IMR-90 (cell line): Measurements from ENCODE around the gene PCIF1. TPM values are rescaled to one million over a fixed set of nuclear protein-coding genes. Genes with fewer than 3 reads are reported as not detected.

Experiments used
- ATAC-seq: fragments of 200-7000 bp; cut with Tn5 transposase; 2 replicates; pipeline ENCODE4 v1.9.1; 2020; ENCODE audit warnings: low read depth, mild to moderate bottlenecking, moderate library complexity
- BruUV-seq: library from RNA; stranded (reverse); fragments of 400-500 nt; replicated peaks from 2 replicates; lab custom pipeline; 2021; lab: Mats Ljungman, UMichigan
- CTCF ChIA-PET: fragments of 300-600 bp; formaldehyde crosslinking; extraction: SDS; loops from one replicate; lab custom pipeline; 2021; ENCODE audit warnings: antibody characterized with exemption; lab: Yijun Ruan, JAX
- POLR2A ChIA-PET: fragments of 300-600 bp; sonication (Branson Sonifier 250); formaldehyde crosslinking; loops from one replicate; lab custom pipeline; 2022; ENCODE audit warnings: antibody characterized with exemption; ENCODE audit not compliant: unreplicated experiment; lab: Charles Lee
- DNase-seq: peaks from one replicate; pipeline ENCODE4 v3.0.0; 2013
- H2AFZ ChIP-seq: replicated peaks from 2 replicates; pipeline ENCODE3; 2013; ENCODE audit warnings: low read length, mild to moderate bottlenecking; ENCODE audit not compliant: poor library complexity
- H2AK5ac ChIP-seq: 2 replicates; pipeline ENCODE4 v1.6.1; 2013; ENCODE audit warnings: low read depth, low read length, inconsistent platforms
- H2AK9ac ChIP-seq: replicated peaks from 2 replicates; pipeline ENCODE3; 2013; ENCODE audit warnings: mild to moderate bottlenecking, low read depth, low read length, moderate library complexity; ENCODE audit not compliant: poor library complexity
- H2BK120ac ChIP-seq: 2 replicates; pipeline ENCODE4 v1.6.1; 2013; ENCODE audit warnings: low read depth, low read length, inconsistent platforms
- H2BK15ac ChIP-seq: 3 replicates; pipeline ENCODE4 v1.6.1; 2013; ENCODE audit warnings: low read depth, low read length, inconsistent platforms
- H2BK20ac ChIP-seq: 2 replicates; pipeline ENCODE4 v1.6.1; 2013; ENCODE audit warnings: low read depth, mild to moderate bottlenecking, inconsistent platforms, low read length, moderate library complexity
- H2BK5ac ChIP-seq: 2 replicates; pipeline ENCODE4 v1.6.1; 2013; ENCODE audit warnings: mild to moderate bottlenecking, low read depth, low read length, inconsistent platforms; ENCODE audit not compliant: poor library complexity, severe bottlenecking
- H3K14ac ChIP-seq: replicated peaks from 2 replicates; pipeline ENCODE4 v1.6.1; 2013; ENCODE audit warnings: low read depth, low read length, inconsistent platforms
- H3K18ac ChIP-seq: 2 replicates; pipeline ENCODE4 v1.6.1; 2013; ENCODE audit warnings: low read depth, low read length, control low read depth
- H3K23ac ChIP-seq: 2 replicates; pipeline ENCODE4 v1.6.1; 2013; ENCODE audit warnings: low read depth, low read length, inconsistent platforms
- H3K27ac ChIP-seq: 2 replicates; pipeline ENCODE4 v1.5.1; 2013; ENCODE audit warnings: mild to moderate bottlenecking, control low read depth, low read length; ENCODE audit not compliant: insufficient read depth
- H3K27me3 ChIP-seq: 2 replicates; pipeline ENCODE4 v1.6.1; 2013; ENCODE audit warnings: low read length; ENCODE audit not compliant: control insufficient read depth, insufficient read depth
- H3K36me3 ChIP-seq: 2 replicates; pipeline ENCODE4 v1.6.1; 2013; ENCODE audit warnings: low read length, mixed read lengths; ENCODE audit not compliant: control insufficient read depth, insufficient read depth
- H3K4ac ChIP-seq: 2 replicates; pipeline ENCODE4 v1.6.1; 2013; ENCODE audit warnings: low read depth, low read length, inconsistent platforms
- H3K4me1 ChIP-seq: 2 replicates; pipeline ENCODE4 v1.6.1; 2013; ENCODE audit warnings: low read length, mixed read lengths; ENCODE audit not compliant: control insufficient read depth, insufficient read depth
- H3K4me2 ChIP-seq: 2 replicates; pipeline ENCODE4 v1.6.1; 2013; ENCODE audit warnings: low read depth, mild to moderate bottlenecking, control low read depth, low read length, moderate library complexity
- H3K4me3 ChIP-seq: 2 replicates; pipeline ENCODE4 v1.5.1; 2013; ENCODE audit warnings: low read depth, mild to moderate bottlenecking, control low read depth, low read length, moderate library complexity; ENCODE audit not compliant: insufficient read depth
- H3K56ac ChIP-seq: 2 replicates; pipeline ENCODE4 v1.6.1; 2013; ENCODE audit warnings: low read length, inconsistent platforms; ENCODE audit not compliant: insufficient read depth; ENCODE audit errors: extremely low read depth
- H3K79me1 ChIP-seq, 2 experiments: 2 replicates each; pipeline ENCODE4 v1.6.1; 2013; ENCODE audit warnings: low read length in 2 of 2, inconsistent platforms in 1 of 2, low read depth in 1 of 2
- H3K9ac ChIP-seq: 2 replicates; pipeline ENCODE4 v1.6.1; 2013; ENCODE audit warnings: low read depth, low read length, control low read depth
- H3K9me1 ChIP-seq: 2 replicates; pipeline ENCODE4 v1.6.1; 2013; ENCODE audit warnings: low read length, inconsistent platforms; ENCODE audit not compliant: insufficient read depth
- H3K9me3 ChIP-seq: 2 replicates; pipeline ENCODE4 v1.6.1; 2013; ENCODE audit warnings: low read length; ENCODE audit not compliant: control insufficient read depth, insufficient read depth
- H4K20me1 ChIP-seq: 2 replicates; pipeline ENCODE4 v1.6.1; 2013; ENCODE audit warnings: low read length, inconsistent platforms; ENCODE audit not compliant: insufficient read depth
- H4K5ac ChIP-seq: 2 replicates; pipeline ENCODE4 v1.6.1; 2013; ENCODE audit warnings: mild to moderate bottlenecking, low read depth, low read length, control low read depth
- H4K8ac ChIP-seq, 2 experiments: 2 replicates each; pipeline ENCODE4 v1.6.1; 2013; ENCODE audit warnings: low read depth in 2 of 2, low read length in 2 of 2, control low read depth in 1 of 2, inconsistent platforms in 1 of 2
- H4K91ac ChIP-seq: 2 replicates; pipeline ENCODE4 v1.6.1; 2013; ENCODE audit warnings: low read depth, low read length, inconsistent platforms; ENCODE audit not compliant: insufficient read depth
- BHLHE40 ChIP-seq: fragments of 150-350 bp; IDR thresholded peaks from 2 replicates; pipeline ENCODE4 v1.6.1; 2016; ENCODE audit warnings: mild to moderate bottlenecking, low read depth, low read length
- CHD1 ChIP-seq: IDR thresholded peaks from 2 replicates; pipeline ENCODE4 v1.6.1; 2012; ENCODE audit warnings: low read depth, low read length, improper control_type of control experiment
- CTCF ChIP-seq: conservative IDR thresholded peaks from 2 replicates; pipeline ENCODE4 v1.5.1; 2012; ENCODE audit warnings: mild to moderate bottlenecking, low read depth, low read length, improper control_type of control experiment
- FOS ChIP-seq: fragments of 150-350 bp; IDR thresholded peaks from 2 replicates; pipeline ENCODE4 v1.6.1; 2016; ENCODE audit warnings: low read depth, low read length
- MAFK ChIP-seq: IDR thresholded peaks from 2 replicates; pipeline ENCODE4 v1.6.1; 2012; ENCODE audit warnings: low read depth, low read length, improper control_type of control experiment
- MXI1 ChIP-seq: IDR thresholded peaks from 2 replicates; pipeline ENCODE4 v1.6.1; 2012; ENCODE audit warnings: low read depth, mild to moderate bottlenecking, low read length, moderate library complexity, borderline replicate concordance
- SMC3 ChIP-seq: fragments of 150-350 bp; IDR thresholded peaks from 2 replicates; pipeline ENCODE4 v1.6.1; 2016; ENCODE audit warnings: low read depth, mild to moderate bottlenecking, antibody characterized with exemption, low read length, moderate library complexity
- WGBS, 2 experiments: methylation state at CpG; one replicate each; pipeline versions ENCODE4 v1.1.5 to v1.1.7; 2013; ENCODE audit warnings: missing lambda C conversion rate in 2 of 2; ENCODE audit not compliant: insufficient read length in 1 of 2; ENCODE audit errors: extremely low coverage in 2 of 2; 5-methylcytosine and 5-hydroxymethylcytosine counted together
- dilution Hi-C: fragments of 300-500 bp; cut with HindIII; formaldehyde crosslinking; loops from one replicate; pipeline ENCODE4 v1.14.3; 2018; ENCODE audit warnings: low sequenced_read_pairs; ENCODE audit not compliant: unreplicated experiment
- in situ Hi-C: fragments of 300-500 bp; cut with MboI; formaldehyde crosslinking; loops from 3 replicates; pipeline ENCODE4 v1.14.3; 2019; ENCODE audit warnings: low sequenced_read_pairs, inconsistent platforms, mixed read lengths
- intact Hi-C: fragments of 100-400 bp; cut with micrococcal nuclease; formaldehyde crosslinking; loops from 2 replicates; pipeline ENCODE4 v1.10.0; 2022
- polyA plus RNA-seq, 3 experiments: library from polyadenylated mRNA; depleted of rRNA; stranded (reverse); fragments of >200 nt; gene quantifications; 2 replicates each; pipeline ENCODE4 v1.2.3, GENCODE V29; 2012; ENCODE audit warnings: low replicate concordance in 1 of 3
- total RNA-seq: library from RNA; depleted of rRNA; stranded (reverse); fragments of >200 nt; gene quantifications from 2 replicates; pipeline ENCODE4 v1.2.3, GENCODE V29; 2012
- TF ChIP-seq, protein P1 (sequence below): fragments of 150-350 bp; IDR thresholded peaks from 2 replicates; pipeline ENCODE4 v1.6.1; 2016; ENCODE audit warnings: low read depth, mild to moderate bottlenecking, low read length, moderate library complexity, borderline replicate concordance
- TF ChIP-seq, protein P2 (sequence below): fragments of 150-350 bp; IDR thresholded peaks from 2 replicates; pipeline ENCODE4 v1.6.1; 2017; ENCODE audit warnings: mild to moderate bottlenecking, antibody characterized with exemption, low read length, low read depth

Gene PCIF1
- total and polyA plus RNA-seq, 2 of the 4 experiments (the other 2 are of a cell fraction): 5.4 to 18.3 TPM

GRCh38 chr20:45958593-45958992, 24.1 kb downstream of the PCIF1 start:
- Histone ChIP-seq H3K9ac (no peak overlapping the region), H3K23ac (no peak overlapping the region), H3K27me3 (no peaks in the 10 kb centered on the region), H3K56ac (no peak overlapping the region), H3K4me3 (no peak overlapping the region), H3K9me1 (peaks cover 2% of the 10 kb centered on the region; the same call in 1 of the 2 replicates), H3K79me1 (peaks cover 3 to 5% of the 10 kb centered on the region in 2 experiments; a peak in 1 of 4 replicates), H3K4ac (no peak overlapping the region), H4K91ac (no peak overlapping the region), H2AK9ac (peak overlapping the region; percentile 15), H3K18ac (no peak overlapping the region), H2BK20ac (no peak overlapping the region), H3K9me3 (no peaks in the 10 kb centered on the region), H2AFZ (no peak overlapping the region), H4K8ac (no peak overlapping the region), H3K36me3 (peaks cover 63% of the 10 kb centered on the region), H2BK120ac (no peak overlapping the region), H4K5ac (no peak overlapping the region), H3K14ac (no peak overlapping the region), H2BK5ac (no peak overlapping the region), H3K4me2 (no peak overlapping the region), H4K20me1 (no peaks in the 10 kb centered on the region), H2AK5ac (no peak overlapping the region), H3K4me1 (no peaks in the 10 kb centered on the region), H2BK15ac (no peak overlapping the region), H3K27ac (no peak overlapping the region)
- no CpG with 5 or more reads among the region's 4 CpGs for WGBS, 2 experiments
- no peak for ATAC-seq
- no peak for TF ChIP-seq MXI1
- no peak for TF ChIP-seq BHLHE40
- no peak for TF ChIP-seq FOS
- TF ChIP-seq, protein P1, sequence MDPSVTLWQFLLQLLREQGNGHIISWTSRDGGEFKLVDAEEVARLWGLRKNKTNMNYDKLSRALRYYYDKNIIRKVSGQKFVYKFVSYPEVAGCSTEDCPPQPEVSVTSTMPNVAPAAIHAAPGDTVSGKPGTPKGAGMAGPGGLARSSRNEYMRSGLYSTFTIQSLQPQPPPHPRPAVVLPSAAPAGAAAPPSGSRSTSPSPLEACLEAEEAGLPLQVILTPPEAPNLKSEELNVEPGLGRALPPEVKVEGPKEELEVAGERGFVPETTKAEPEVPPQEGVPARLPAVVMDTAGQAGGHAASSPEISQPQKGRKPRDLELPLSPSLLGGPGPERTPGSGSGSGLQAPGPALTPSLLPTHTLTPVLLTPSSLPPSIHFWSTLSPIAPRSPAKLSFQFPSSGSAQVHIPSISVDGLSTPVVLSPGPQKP: no peak
- TF ChIP-seq CHD1: no peak
- TF ChIP-seq, protein P2, sequence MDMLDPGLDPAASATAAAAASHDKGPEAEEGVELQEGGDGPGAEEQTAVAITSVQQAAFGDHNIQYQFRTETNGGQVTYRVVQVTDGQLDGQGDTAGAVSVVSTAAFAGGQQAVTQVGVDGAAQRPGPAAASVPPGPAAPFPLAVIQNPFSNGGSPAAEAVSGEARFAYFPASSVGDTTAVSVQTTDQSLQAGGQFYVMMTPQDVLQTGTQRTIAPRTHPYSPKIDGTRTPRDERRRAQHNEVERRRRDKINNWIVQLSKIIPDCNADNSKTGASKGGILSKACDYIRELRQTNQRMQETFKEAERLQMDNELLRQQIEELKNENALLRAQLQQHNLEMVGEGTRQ: no peak
- TF ChIP-seq MAFK: no peak
- no peak for TF ChIP-seq CTCF
- no peak for TF ChIP-seq SMC3
- dilution Hi-C loops: no loop called here
- intact Hi-C loops: no loop called here
- DNase-seq: no peak
- CTCF ChIA-PET: interaction anchor here (3.2 kb wide), 1 partner anchor 12 kb away, joined by 13 read pairs; no protein-coding TSS in a partner anchor
- in situ Hi-C loops: no loop called here
- BruUV-seq: no TSS peak
- POLR2A ChIA-PET: no interaction called here
